GM12878 (cell line): ENCODE results near the gene GRK5. TPM values are rescaled to one million over a fixed set of nuclear protein-coding genes. Genes with fewer than 3 reads are reported as not detected.

Experiments used
- BACH1 ChIP-seq: fragments of 450-650 bp; IDR thresholded peaks from 2 replicates; pipeline ENCODE4 v1.6.1; 2017; ENCODE audit warnings: mild to moderate bottlenecking, borderline replicate concordance
- CUX1 ChIP-seq: IDR thresholded peaks from 2 replicates; pipeline ENCODE4 v1.6.1; 2012; ENCODE audit warnings: improper control_type of control experiment, low read depth, low read length; ENCODE audit not compliant: insufficient replicate concordance
- NRF1 ChIP-seq: conservative IDR thresholded peaks from 2 replicates; pipeline ENCODE4 v1.6.1; 2011; ENCODE audit warnings: mild to moderate bottlenecking, low read depth, low read length, improper control_type of control experiment
- RAD21 ChIP-seq: IDR thresholded peaks from 2 replicates; pipeline ENCODE4 v1.6.1; 2011; ENCODE audit warnings: mild to moderate bottlenecking, low read depth, low read length, moderate library complexity; ENCODE audit not compliant: insufficient read depth
- SMC3 ChIP-seq: IDR thresholded peaks from 2 replicates; pipeline ENCODE4 v1.6.1; 2011; ENCODE audit warnings: low read length, improper control_type of control experiment, borderline replicate concordance
- ZNF24 ChIP-seq: fragments of 450-650 bp; IDR thresholded peaks from 2 replicates; pipeline ENCODE4 v1.6.1; 2017; ENCODE audit warnings: antibody characterized with exemption, mild to moderate bottlenecking
- polyA plus RNA-seq, 11 experiments: library from polyadenylated mRNA; depleted of rRNA in 4 of 11; unstranded in 6 of 11; stranded (reverse) in 5 of 11; fragments of >200 nt; fragmentation: Nextera tagmentation in 4 of 11; fragmentation: Illumina TruSeq in 1 of 11; extraction: Ambion mirVana in 4 of 11; extraction: Trizol in 1 of 11; gene quantifications; 1 replicate in 1 of 11; 2 replicates in 10 of 11; pipeline versions ENCODE4 v1.2.1 to v1.2.3, GENCODE V29; 2011 to 2016; ENCODE audit warnings: inconsistent platforms in 2 of 11, missing spikeins in 2 of 11, low read depth in 1 of 11
- total RNA-seq, 4 experiments: library from RNA; depleted of rRNA in 3 of 4; stranded (reverse); fragments of >200 nt in 3 of 4; fragmentation: Illumina TruSeq in 1 of 4; extraction: Trizol in 1 of 4; gene quantifications; 2 replicates each; pipeline versions ENCODE4 v1.2.1 to v1.2.3, GENCODE V29; 2013 to 2021

Gene GRK5
- total and polyA plus RNA-seq, 10 of the 15 experiments (the other 5 are each of a cell fraction or from before 2014, with no cell fraction given), result 0.11 to 22.1 (median 10.0) TPM

- TF ChIP-seq BACH1, result no peak
- no peak for TF ChIP-seq CUX1
- TF ChIP-seq ZNF24, result no peak
- no peak for TF ChIP-seq NRF1
- TF ChIP-seq SMC3, result no peak
- TF ChIP-seq RAD21, result no peak
Observed at GRCh38 chr10:119469846-119470245, 262.5 kb downstream of the GRK5 start (continued).
